ENCODE measurements around the gene LAMA2.

DNA sequence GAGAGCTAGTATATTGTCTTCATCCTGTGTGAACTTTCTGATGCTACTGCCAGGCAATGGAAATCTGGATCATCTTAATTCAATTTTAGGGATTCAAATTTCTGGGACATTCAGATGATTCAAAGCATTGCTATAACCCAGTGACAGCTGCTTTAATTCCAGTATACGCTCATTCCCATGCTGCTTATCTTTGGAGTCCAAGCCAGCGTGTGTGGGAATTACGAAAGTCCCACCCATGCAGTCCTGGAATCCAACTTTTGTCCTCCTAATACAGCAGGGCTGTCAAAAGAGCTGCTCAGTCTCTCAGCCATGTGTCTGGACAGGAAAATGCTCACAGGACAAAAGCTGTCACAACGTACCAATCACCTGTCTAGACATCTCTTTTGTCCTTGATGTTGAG, 219.8 kb downstream of the LAMA2 start:
- TF ChIP-seq, protein P1, sequence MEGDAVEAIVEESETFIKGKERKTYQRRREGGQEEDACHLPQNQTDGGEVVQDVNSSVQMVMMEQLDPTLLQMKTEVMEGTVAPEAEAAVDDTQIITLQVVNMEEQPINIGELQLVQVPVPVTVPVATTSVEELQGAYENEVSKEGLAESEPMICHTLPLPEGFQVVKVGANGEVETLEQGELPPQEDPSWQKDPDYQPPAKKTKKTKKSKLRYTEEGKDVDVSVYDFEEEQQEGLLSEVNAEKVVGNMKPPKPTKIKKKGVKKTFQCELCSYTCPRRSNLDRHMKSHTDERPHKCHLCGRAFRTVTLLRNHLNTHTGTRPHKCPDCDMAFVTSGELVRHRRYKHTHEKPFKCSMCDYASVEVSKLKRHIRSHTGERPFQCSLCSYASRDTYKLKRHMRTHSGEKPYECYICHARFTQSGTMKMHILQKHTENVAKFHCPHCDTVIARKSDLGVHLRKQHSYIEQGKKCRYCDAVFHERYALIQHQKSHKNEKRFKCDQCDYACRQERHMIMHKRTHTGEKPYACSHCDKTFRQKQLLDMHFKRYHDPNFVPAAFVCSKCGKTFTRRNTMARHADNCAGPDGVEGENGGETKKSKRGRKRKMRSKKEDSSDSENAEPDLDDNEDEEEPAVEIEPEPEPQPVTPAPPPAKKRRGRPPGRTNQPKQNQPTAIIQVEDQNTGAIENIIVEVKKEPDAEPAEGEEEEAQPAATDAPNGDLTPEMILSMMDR (IDR thresholded peaks at IDR 0.05; ENCODE audit: extremely low read depth in 1 of 2, insufficient read depth in 1 of 2, low read depth in 1 of 2, low read length in 2 of 2) = no peak
- no peak for TF ChIP-seq POLR2A (IDR thresholded peaks at IDR 0.05; ENCODE audit: low read depth, low read length)
- no peak for TF ChIP-seq POLR2AphosphoS5 (IDR thresholded peaks at IDR 0.05; ENCODE audit: insufficient read depth, low read depth, low read length)
- TF ChIP-seq FOS (IDR thresholded peaks at IDR 0.05; ENCODE audit: borderline replicate concordance, insufficient read depth, low read length) = no peak
- no peak for TF ChIP-seq EZH2 (IDR thresholded peaks at IDR 0.05; ENCODE audit: borderline replicate concordance, low read depth, low read length, severe bottlenecking)

Measured in endothelial cell of umbilical vein (primary cell).